ENCODE measurements around the gene APOC3. TPM values are rescaled to one million over a fixed set of nuclear protein-coding genes. Genes with fewer than 3 reads are reported as not detected.

APOC3 gene
- total and polyA plus RNA-seq, 9 of the 15 experiments (the other 6 are each of a cell fraction or from before 2014, with no cell fraction given), result 1.1 TPM; not detected in 8

DNA sequence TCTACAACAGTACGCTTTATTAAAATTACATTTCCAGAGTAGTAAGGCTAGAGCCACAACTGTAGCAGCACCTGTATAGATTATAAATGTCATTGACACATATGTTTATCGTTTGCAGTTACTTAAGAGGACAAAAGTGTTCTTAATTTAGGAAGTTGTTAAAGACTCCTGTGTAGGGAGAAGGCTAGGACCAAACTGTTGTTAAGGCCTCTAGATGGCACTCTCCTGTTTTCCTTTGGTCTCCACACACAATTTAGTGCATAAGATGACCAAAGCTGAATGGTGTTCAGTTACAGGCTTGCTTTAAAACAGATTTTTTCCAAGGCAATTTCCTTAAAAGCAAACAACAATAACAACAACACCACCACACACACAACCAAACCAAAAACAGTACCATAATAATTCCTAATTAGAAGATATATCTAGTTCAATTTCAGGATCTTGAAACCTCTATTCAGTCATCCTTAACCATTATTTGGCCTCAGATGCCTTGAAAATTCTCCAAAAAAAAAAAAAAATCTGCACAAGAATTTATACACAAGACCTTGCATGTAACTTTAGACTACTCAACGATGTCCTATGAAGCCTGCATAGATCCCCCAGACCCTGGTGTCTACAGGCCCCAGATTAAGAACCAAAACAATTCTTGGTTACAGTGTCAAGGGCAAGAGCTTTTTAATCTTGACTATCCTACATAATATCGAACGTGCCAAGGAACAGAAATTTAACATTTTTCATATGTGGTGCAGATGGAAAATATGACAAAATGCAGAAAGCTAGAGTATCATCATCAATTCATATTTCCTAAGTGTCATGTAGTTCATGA, 50.3 kb downstream of the APOC3 start (continued):
- TF ChIP-seq, protein P1, sequence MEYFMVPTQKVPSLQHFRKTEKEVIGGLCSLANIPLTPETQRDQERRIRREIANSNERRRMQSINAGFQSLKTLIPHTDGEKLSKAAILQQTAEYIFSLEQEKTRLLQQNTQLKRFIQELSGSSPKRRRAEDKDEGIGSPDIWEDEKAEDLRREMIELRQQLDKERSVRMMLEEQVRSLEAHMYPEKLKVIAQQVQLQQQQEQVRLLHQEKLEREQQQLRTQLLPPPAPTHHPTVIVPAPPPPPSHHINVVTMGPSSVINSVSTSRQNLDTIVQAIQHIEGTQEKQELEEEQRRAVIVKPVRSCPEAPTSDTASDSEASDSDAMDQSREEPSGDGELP (CRISPR knock-in tag; IDR thresholded peaks at IDR 0.05; ENCODE audit: borderline replicate concordance), result no peak
- TF ChIP-seq ZNF146 (CRISPR knock-in tag; IDR thresholded peaks at IDR 0.05; ENCODE audit: unreplicated experiment) (no peak), MED1 (CRISPR knock-in tag; IDR thresholded peaks at IDR 0.05; ENCODE audit: borderline replicate concordance) (no peak), SRF (CRISPR knock-in tag; IDR thresholded peaks at IDR 0.05) (no peak), PML (IDR thresholded peaks at IDR 0.05; ENCODE audit: low read length) (no peak), ETV6 (IDR thresholded peaks at IDR 0.05; ENCODE audit: borderline replicate concordance in 1 of 2, low read depth in 2 of 2, low read length in 1 of 2) (no peak), ETV6 (CRISPR knock-in tag; IDR thresholded peaks at IDR 0.05; ENCODE audit: borderline replicate concordance) (no peak), MIER1 (IDR thresholded peaks at IDR 0.05; ENCODE audit: low read depth) (no peak), CBX3 (IDR thresholded peaks at IDR 0.05; ENCODE audit: borderline replicate concordance in 1 of 2, low read length in 2 of 2) (no peak), HNRNPL (IDR thresholded peaks at IDR 0.05; ENCODE audit: low read depth, low read length) (no peak), RAD21 (CRISPR knock-in tag; conservative IDR thresholded peaks at IDR 0.05 in 1 of 2, IDR thresholded peaks at IDR 0.05 in 1 of 2) (peak; percentile 78 to 83), ELF1 (tag; IDR thresholded peaks at IDR 0.05) (no peak)
- TF ChIP-seq, protein P2, sequence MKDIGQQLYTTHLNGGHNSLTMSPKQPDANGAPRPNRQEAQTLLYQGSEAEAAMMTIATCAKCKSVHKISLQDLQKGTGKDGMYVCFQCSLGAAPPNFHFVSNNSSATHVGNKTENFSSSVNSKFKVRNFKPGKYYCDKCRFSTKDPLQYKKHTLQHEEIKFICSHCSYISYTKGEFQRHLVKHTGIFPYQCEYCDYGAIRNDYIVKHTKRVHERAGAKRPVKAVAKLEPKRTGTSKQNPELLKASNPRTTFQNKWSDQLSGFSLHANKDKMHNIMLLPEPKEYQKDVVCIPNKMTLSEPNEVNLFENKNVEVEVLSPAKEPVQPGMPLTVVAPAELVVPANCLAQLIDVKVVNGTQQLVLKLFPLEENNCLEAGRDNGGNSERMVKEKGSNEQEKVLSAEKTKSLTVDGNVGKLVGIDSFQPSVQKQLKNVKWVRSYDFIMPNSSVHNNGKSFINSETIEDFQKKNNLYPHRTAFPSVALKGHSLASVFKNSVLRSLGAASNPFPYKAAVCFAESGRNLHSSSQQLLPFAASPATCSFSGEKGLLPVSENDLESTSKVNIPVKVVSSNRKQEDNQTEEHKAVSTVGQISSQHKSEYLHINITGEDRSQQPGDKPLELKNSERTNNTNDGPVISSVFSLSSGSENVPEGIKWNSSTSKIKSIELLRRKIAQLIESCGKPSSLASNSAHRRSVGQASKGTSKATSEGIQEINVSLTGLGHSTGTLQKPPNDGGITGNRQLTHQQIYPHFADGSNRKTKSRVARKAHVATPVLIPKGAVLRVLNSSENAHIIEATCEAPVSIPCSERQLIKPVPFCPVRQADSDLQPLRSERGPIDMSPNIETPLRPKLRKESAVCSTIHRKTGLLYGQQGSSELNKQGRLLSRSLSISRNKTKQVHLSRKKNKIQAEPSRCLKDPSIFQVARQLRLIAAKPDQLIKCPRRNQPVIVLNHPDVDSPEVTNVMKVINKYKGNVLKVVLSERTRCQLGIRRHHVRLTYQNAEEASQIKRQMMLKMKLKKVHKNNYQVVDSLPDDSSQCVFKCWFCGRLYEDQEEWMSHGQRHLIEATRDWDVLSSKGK (CRISPR knock-in tag; IDR thresholded peaks at IDR 0.05), result no peak
- TF ChIP-seq, protein P3, sequence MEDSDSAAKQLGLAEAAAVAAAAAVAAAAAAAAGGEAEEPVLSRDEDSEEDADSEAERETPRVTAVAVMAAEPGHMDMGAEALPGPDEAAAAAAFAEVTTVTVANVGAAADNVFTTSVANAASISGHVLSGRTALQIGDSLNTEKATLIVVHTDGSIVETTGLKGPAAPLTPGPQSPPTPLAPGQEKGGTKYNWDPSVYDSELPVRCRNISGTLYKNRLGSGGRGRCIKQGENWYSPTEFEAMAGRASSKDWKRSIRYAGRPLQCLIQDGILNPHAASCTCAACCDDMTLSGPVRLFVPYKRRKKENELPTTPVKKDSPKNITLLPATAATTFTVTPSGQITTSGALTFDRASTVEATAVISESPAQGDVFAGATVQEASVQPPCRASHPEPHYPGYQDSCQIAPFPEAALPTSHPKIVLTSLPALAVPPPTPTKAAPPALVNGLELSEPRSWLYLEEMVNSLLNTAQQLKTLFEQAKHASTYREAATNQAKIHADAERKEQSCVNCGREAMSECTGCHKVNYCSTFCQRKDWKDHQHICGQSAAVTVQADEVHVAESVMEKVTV (CRISPR knock-in tag; IDR thresholded peaks at IDR 0.05), result 0 out of 2 replicates have a peak, but pooled peaks have one; percentile 39
- TF ChIP-seq, protein P4, sequence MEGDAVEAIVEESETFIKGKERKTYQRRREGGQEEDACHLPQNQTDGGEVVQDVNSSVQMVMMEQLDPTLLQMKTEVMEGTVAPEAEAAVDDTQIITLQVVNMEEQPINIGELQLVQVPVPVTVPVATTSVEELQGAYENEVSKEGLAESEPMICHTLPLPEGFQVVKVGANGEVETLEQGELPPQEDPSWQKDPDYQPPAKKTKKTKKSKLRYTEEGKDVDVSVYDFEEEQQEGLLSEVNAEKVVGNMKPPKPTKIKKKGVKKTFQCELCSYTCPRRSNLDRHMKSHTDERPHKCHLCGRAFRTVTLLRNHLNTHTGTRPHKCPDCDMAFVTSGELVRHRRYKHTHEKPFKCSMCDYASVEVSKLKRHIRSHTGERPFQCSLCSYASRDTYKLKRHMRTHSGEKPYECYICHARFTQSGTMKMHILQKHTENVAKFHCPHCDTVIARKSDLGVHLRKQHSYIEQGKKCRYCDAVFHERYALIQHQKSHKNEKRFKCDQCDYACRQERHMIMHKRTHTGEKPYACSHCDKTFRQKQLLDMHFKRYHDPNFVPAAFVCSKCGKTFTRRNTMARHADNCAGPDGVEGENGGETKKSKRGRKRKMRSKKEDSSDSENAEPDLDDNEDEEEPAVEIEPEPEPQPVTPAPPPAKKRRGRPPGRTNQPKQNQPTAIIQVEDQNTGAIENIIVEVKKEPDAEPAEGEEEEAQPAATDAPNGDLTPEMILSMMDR (IDR thresholded peaks at IDR 0.05 in 2 of 3, conservative IDR thresholded peaks at IDR 0.05 in 1 of 3; ENCODE audit: insufficient read depth in 2 of 3, low read depth in 1 of 3, low read length in 3 of 3), result peak; percentile 64 to 78 (median 67); a peak in 5 of 6 replicates
- TF ChIP-seq, protein P5, sequence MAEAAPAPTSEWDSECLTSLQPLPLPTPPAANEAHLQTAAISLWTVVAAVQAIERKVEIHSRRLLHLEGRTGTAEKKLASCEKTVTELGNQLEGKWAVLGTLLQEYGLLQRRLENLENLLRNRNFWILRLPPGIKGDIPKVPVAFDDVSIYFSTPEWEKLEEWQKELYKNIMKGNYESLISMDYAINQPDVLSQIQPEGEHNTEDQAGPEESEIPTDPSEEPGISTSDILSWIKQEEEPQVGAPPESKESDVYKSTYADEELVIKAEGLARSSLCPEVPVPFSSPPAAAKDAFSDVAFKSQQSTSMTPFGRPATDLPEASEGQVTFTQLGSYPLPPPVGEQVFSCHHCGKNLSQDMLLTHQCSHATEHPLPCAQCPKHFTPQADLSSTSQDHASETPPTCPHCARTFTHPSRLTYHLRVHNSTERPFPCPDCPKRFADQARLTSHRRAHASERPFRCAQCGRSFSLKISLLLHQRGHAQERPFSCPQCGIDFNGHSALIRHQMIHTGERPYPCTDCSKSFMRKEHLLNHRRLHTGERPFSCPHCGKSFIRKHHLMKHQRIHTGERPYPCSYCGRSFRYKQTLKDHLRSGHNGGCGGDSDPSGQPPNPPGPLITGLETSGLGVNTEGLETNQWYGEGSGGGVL (CRISPR knock-in tag; IDR thresholded peaks at IDR 0.05), result no peak

Measured in K562 (cell line).